BE2C (cell line): ENCODE measurements around the gene MYO7A.

Experiments
- DNase-seq: peaks from one replicate; pipeline ENCODE4 v3.0.0-alpha.2; 2020
- H3K27me3 ChIP-seq: fragments of 250-450 bp; sonication (Bioruptor Pico); 2 replicates; pipeline ENCODE4 v1.5.1; 2020; ENCODE audit warnings: mild to moderate bottlenecking
- H3K36me3 ChIP-seq: fragments of 250-450 bp; sonication (Bioruptor Pico); 2 replicates; pipeline ENCODE4 v1.5.1; 2020; ENCODE audit warnings: mild to moderate bottlenecking
- H3K4me1 ChIP-seq: fragments of 250-450 bp; sonication (Bioruptor Pico); 2 replicates; pipeline ENCODE4 v1.5.1; 2020
- H3K4me3 ChIP-seq: 2 replicates; pipeline ENCODE4 v1.5.1; 2011; ENCODE audit warnings: low read depth, low read length
- H3K9me3 ChIP-seq: fragments of 250-450 bp; sonication (Bioruptor Pico); 2 replicates; pipeline ENCODE4 v1.5.1; 2020
- TF ChIP-seq, protein P1 (sequence below): IDR thresholded peaks from 2 replicates; pipeline ENCODE4 v1.5.1; 2012; ENCODE audit warnings: mild to moderate bottlenecking, low read depth, low read length

Gene MYO7A

GRCh38 chr11:77147668-77148321 lies 19.7 kb downstream of the MYO7A start:
- H3K4me1 ChIP-seq, result no peaks in the 10 kb centered on the region
- DNase-seq, result no peak
- H3K27me3 ChIP-seq, result no peaks in the 10 kb centered on the region
- TF ChIP-seq, protein P1, sequence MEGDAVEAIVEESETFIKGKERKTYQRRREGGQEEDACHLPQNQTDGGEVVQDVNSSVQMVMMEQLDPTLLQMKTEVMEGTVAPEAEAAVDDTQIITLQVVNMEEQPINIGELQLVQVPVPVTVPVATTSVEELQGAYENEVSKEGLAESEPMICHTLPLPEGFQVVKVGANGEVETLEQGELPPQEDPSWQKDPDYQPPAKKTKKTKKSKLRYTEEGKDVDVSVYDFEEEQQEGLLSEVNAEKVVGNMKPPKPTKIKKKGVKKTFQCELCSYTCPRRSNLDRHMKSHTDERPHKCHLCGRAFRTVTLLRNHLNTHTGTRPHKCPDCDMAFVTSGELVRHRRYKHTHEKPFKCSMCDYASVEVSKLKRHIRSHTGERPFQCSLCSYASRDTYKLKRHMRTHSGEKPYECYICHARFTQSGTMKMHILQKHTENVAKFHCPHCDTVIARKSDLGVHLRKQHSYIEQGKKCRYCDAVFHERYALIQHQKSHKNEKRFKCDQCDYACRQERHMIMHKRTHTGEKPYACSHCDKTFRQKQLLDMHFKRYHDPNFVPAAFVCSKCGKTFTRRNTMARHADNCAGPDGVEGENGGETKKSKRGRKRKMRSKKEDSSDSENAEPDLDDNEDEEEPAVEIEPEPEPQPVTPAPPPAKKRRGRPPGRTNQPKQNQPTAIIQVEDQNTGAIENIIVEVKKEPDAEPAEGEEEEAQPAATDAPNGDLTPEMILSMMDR, result no peak
- H3K9me3 ChIP-seq, result no peaks in the 10 kb centered on the region
- H3K4me3 ChIP-seq, result no peak overlapping the region
- H3K36me3 ChIP-seq, result no peaks in the 10 kb centered on the region

DNA sequence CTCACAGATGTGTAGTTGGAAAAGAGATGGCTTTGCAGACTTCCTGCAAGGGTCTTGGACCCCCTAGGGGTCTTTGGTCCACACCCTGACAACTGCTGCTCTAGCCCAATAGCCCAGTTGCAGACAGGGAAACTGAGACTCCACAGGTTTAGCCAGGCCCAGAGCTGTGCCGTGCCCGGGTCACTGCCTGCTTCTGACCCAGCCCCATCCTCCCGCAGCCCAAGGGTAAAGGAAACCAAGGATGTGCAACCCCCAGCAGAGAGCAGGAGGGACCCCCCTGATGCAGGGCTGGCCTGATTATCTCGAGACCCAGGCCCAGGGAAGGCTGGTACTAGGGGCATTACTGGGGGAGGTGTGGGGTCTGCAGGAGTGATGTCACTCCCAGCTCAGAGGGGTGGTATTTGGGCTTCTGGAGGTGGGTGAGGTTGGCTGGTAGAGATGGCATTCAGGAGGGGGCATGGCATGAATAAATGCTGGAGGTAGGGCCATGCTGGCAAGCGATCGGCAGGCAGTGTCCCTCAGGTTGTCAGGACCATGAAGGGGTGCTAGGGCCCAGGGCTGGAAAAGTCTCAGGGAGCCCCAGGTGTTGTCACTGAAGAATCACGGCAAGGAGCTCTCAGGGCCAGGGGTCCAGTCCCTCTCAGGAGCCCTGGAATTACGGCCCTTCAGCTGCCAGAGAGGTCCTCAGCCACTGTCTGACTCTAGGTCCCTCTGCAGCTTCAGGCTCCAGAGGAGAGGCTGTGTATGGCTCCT lies 21.1 kb downstream of the MYO7A start:
- DNase-seq, result no peak
- Histone ChIP-seq H3K27me3 (no peaks in the 10 kb centered on the region), H3K36me3 (no peaks in the 10 kb centered on the region), H3K4me1 (no peaks in the 10 kb centered on the region), H3K9me3 (no peaks in the 10 kb centered on the region), H3K4me3 (no peak overlapping the region)
- TF ChIP-seq, protein P1, result no peak

DNA sequence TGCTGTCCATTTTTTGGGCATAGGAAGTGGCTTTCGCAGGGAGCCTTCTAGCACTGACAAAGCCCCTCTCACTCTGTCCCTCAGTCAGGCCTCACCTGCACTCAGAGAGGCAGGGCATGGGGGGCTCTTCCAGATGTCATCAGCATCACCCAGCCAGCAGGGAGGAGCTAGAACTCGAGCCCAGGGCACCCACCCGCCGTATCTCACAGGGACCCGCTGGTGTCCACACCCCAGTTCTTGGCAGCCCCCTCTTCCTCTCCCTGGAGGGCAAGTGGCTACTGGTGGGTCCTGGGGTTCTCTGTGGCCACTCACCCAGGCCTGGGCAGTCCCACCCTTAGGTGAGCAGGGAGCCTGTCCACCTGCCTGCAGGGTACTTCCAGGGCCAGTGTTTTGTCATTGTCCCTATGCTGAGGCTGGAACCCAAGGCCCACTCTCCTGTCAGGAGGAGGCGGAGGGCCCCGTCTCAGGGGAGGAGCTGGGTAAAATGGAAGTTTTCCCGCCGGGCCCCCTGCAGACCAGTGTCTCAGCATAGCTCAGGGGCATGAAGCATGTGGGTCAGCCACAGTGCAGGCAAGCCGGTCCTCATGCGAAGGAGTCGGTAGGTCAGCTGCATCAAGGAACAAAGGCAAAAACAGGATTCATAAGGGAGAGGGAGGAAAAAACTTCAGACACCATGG lies 21.8 kb downstream of the MYO7A start:
- Histone ChIP-seq H3K27me3 (no peaks in the 10 kb centered on the region), H3K9me3 (no peaks in the 10 kb centered on the region), H3K4me1 (no peaks in the 10 kb centered on the region), H3K4me3 (no peak overlapping the region), H3K36me3 (no peaks in the 10 kb centered on the region)
- no peak for DNase-seq
- TF ChIP-seq, protein P1, result no peak

DNA sequence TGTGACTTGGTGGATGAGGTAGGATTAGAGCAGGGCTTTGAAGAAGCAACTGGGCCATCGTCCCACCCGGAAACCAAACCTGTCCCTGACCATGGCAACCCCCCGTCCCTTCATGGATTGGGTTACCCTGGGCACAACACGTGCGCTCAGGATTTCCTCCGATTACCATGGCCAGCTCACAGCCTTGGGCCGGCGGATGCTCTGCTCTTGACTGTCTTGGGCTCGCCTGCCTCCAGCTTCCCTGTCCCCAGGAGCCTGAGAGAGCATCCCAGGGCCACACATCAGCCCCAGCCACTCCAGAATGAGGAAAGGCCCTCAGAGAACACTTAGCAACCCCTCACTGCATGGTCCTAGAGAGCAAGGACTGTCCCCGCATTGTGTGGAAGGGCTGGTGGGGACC lies 22.8 kb downstream of the MYO7A start:
- no peak for DNase-seq
- Histone ChIP-seq H3K4me1 (no peaks in the 10 kb centered on the region), H3K9me3 (no peaks in the 10 kb centered on the region), H3K36me3 (no peaks in the 10 kb centered on the region), H3K27me3 (no peaks in the 10 kb centered on the region), H3K4me3 (no peak overlapping the region)
- TF ChIP-seq, protein P1, result no peak

DNA sequence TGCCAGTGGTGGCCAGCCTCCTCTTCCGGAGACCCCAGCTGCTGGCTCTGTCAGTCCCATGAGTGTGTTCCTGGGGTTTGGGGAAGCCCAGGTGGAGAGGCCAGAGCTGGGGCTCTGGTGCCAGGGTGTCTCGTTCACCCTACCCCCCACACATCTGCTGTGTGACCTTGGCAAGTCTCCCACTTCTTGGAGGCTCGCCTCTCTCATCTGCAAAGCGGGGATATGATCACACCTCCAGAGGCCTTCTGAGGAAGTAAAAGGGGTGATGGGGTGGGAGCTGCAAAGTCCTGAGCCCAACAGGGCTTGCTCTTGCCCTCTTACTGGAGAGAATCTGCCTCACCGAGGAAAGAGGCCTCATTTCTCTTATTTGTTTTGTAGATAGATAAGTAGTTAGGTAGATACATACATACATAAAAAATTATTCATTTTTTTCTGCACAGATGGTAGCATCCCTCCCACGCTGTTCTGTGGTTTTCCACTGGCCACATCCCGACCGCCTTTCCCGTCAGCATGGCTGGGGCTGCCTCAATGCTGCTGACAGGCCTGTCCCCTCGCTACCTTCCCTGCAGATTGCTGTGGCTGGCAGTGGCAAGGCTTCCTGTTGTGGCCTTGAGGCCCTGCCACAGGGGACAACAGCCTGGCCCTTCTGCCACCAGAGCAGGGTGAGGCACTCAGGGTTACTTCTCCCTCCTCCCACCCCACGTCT lies 23.9 kb downstream of the MYO7A start:
- Histone ChIP-seq H3K9me3 (no peaks in the 10 kb centered on the region), H3K4me1 (no peaks in the 10 kb centered on the region), H3K36me3 (no peaks in the 10 kb centered on the region), H3K27me3 (no peaks in the 10 kb centered on the region), H3K4me3 (no peak overlapping the region)
- DNase-seq, result no peak
- TF ChIP-seq, protein P1, result no peak
